GM13976 (cell line): ENCODE data around the gene CLHC1.
"Not testable (repeated sequence)": the region's sequence is repeated elsewhere in the genome, so short reads cannot be mapped to it uniquely, and the experiment has no call there.

Experiments used
- DNase-seq: peaks from one replicate; pipeline ENCODE4 v3.0.0; 2012; ENCODE audit warnings: low spot score
- CTCF ChIP-seq: IDR thresholded peaks from 2 replicates; pipeline ENCODE4 v1.5.1; 2012; ENCODE audit warnings: borderline replicate concordance, mild to moderate bottlenecking; ENCODE audit not compliant: insufficient read depth; ENCODE audit errors: extremely low read depth, missing control alignments, control extremely low read depth
- in situ Hi-C: fragments of 300-500 bp; cut with MboI; formaldehyde crosslinking; loops from one replicate; pipeline ENCODE4 v1.12.0; 2022; ENCODE audit warnings: low sequenced_read_pairs, mixed read lengths, inconsistent platforms; ENCODE audit not compliant: unreplicated experiment

Gene CLHC1

DNA sequence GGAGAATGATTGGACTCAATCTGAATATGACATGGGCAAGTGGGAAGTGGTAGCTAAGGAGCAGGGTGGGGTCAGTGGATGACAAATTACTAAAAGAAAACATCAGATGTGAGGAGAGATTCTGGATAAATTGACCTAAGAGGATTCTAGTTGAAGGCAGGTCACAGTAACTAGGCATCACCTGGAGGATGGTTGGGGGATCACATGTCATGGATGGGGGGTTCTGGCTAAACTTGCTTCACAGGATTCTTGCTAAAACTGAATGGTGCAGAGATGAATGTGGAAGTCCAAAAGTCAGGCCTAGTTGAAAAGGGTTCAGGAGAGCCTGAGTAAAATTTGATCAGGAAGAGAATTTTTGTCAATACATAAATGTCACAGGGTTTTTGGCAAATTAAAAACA, 18.3 kb downstream of the CLHC1 start:
- in situ Hi-C loops: no loop called here
- no peak for TF ChIP-seq CTCF
- no peak for DNase-seq

DNA sequence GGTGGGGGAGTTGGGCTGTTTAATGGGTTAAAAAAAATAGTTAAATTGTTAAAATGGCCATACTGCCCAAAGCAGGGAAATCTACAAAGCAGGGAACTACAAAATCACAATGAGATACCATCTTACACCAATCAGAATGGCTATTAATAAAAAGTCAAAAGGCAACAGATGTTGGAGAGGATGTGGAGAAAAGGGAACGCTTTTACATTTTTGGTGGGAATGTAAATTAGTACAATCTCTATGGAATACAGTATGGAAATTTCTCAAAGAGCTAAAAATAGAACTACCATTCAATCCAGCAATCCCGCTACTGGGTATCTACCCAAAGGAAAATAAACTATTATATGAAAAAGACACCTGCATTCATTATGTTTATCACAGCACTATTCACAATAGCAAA, 27.1 kb downstream of the CLHC1 start:
- TF ChIP-seq CTCF: no peak
- in situ Hi-C loops: no loop called here
- no peak for DNase-seq

GRCh38 chr2:55204536-55204935, 27.6 kb downstream of the CLHC1 start:
- TF ChIP-seq CTCF: no peak
- in situ Hi-C loops: no loop called here
- no peak for DNase-seq

GRCh38 chr2:55200416-55200815, 31.7 kb downstream of the CLHC1 start:
- no peak for TF ChIP-seq CTCF
- DNase-seq: no peak
- in situ Hi-C loops: no loop called here

GRCh38 chr2:55196526-55196925, 35.6 kb downstream of the CLHC1 start:
- DNase-seq: no peak
- no peak for TF ChIP-seq CTCF
- in situ Hi-C loops: no loop called here

GRCh38 chr2:55191888-55192287, 40.2 kb downstream of the CLHC1 start:
- DNase-seq, in situ Hi-C loops: not testable (repeated sequence)

DNA sequence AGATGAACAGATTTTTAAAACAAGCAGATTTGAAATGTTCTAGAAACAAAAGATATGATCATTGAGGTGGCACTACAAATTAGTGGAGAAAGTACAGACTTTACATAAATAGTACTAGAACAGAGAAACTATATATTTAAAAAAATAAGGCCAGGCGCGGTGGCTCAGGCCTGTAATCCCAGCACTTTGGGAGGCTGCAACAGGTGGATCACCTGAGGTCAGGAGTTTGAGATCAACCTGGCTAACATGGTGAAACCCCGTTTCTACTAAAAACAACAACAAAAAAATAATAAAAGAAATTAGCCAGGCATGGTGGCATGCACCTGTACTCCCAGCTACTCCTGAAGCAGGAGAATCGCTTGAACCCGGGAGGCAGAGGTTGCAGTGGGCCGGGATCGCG, 45.3 kb downstream of the CLHC1 start:
- DNase-seq, in situ Hi-C loops: not testable (repeated sequence)

GRCh38 chr2:55180374-55180773, 51.7 kb downstream of the CLHC1 start:
- in situ Hi-C loops: no loop called here
- DNase-seq: no peak
- TF ChIP-seq CTCF: no peak
